Right lobe of liver (tissue), 6 donors: ENCODE results near the gene EIF3K. TPM values are rescaled to one million over a fixed set of nuclear protein-coding genes. Genes with fewer than 3 reads are reported as not detected.

Experiments
- ATAC-seq, 4 donors: fragments of 200-7000 bp; cut with Tn5 transposase; one replicate each; pipeline ENCODE4 v1.9.1; 2020; ENCODE audit warnings: mild to moderate bottlenecking in 4 of 4, moderate library complexity in 4 of 4
- DNase-seq, 3 donors: peaks; one replicate each; pipeline ENCODE4 v3.0.0-alpha.2; 2020
- H3K27ac ChIP-seq, 3 donors: fragments of 200-600 bp; one replicate each; pipeline ENCODE4 v1.8.0; 2022
- H3K27me3 ChIP-seq, 2 donors: fragments of 200-600 bp; one replicate each; pipeline ENCODE4 v1.8.0; 2022
- H3K36me3 ChIP-seq, 4 donors: fragments of 200-600 bp; sonication (generic) in 1 of 4; one replicate each; pipeline versions ENCODE4 v1.5.1 to v1.8.0; 2017 to 2022; ENCODE audit warnings: control low read depth in 1 of 4
- H3K4me1 ChIP-seq, 4 donors: fragments of 200-600 bp; sonication (generic) in 1 of 4; one replicate each; pipeline versions ENCODE4 v1.5.1 to v1.8.0; 2017 to 2022; ENCODE audit warnings: control low read depth in 1 of 4
- H3K4me3 ChIP-seq, 3 donors: fragments of 200-600 bp; one replicate each; pipeline ENCODE4 v1.8.0; 2022
- H3K9me3 ChIP-seq, 4 donors: fragments of 200-600 bp; sonication (generic) in 1 of 4; one replicate each; pipeline versions ENCODE4 v1.5.1 to v1.8.0; 2017 to 2022; ENCODE audit warnings: control low read depth in 1 of 4
- POLR2A ChIP-seq: fragments of 450-650 bp; IDR thresholded peaks from one replicate; pipeline ENCODE4 v1.6.1; 2017; ENCODE audit warnings: antibody characterized with exemption, mild to moderate bottlenecking
- WGBS: methylation state at CpG from one replicate; pipeline ENCODE4 v1.1.6; 2018; ENCODE audit warnings: low coverage, low lambda C conversion rate; ENCODE audit not compliant: insufficient coverage; ENCODE audit errors: missing lambda C conversion rate; 5-methylcytosine and 5-hydroxymethylcytosine counted together
- intact Hi-C, 2 donors: fragments of 100-400 bp; cut with DNase I; formaldehyde crosslinking; loops; one replicate each; pipeline versions ENCODE4 v1.11.2 to v1.14.1; 2022
- total RNA-seq, 6 experiments: library from RNA; depleted of rRNA in 2 of 6; stranded (reverse); fragments of >200 nt in 2 of 6; fragmentation: NEBNext Ultra II Directional in 3 of 6; extraction: Animal tissue kit (Norgen Biotek cat#: 25700) in 3 of 6; gene quantifications; one replicate each; pipeline versions ENCODE4 v1.1.0 to v1.2.4, GENCODE V29; 2016 to 2023
- TF ChIP-seq, protein P1 (sequence below), 4 donors: fragments of 200-600 bp in 3 of 4; fragments of 450-650 bp in 1 of 4; IDR thresholded peaks; one replicate each; pipeline versions ENCODE4 v1.5.1 to v1.8.0; 2016 to 2022; ENCODE audit warnings: antibody characterized with exemption in 4 of 4, mild to moderate bottlenecking in 2 of 4
- donor health status: DM: no; HTN: yes; CAD: no.
- donor health status: DM: no; HTN: no; CAD: no.
- donor health status: DM: no; HTN: no; CAD: no.
- donor health status: DM: no; HTN: yes; CAD: no.
- donor health status: DM: no; HTN: yes; CAD: no.

EIF3K gene
- total RNA-seq, 6 experiments from 2014 or later = 86.3 to 305 (median 116) TPM

DNA sequence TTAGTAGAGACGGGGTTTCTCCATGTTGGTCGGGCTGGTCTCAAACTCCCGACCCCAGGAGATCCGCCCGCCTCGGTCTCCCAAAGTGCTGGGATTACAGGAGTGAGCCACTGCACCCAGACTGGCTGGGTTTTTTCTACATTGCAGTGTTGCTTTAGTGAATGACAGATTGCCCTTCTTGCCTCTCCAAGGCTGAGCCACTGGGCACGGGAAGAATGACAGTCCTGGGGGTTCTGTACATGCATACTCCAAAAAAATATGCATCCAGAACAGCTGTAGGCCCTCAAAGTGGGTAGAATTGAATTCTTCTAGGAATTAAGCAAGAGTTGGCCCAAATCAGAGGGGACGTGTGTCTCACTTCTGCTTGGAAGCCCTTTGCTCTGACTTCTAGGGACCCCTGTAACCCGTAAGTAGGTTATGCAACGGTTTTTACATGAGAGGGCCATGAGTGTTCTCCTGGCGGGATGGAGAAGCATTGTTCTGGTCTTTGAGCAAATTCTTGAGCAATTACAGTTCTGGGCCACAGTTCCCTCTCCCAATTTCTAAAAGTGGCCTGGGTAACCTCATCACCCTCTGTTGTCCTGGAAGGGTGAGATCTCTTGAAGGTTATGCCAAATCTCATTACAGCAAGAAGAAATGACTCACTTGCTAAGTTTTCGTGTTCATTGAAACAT lies 32.1 kb downstream of the EIF3K start:
- peak overlapping the region; percentile 89 to 94 (median 92) for H3K27ac ChIP-seq
- H3K36me3 ChIP-seq = no peaks in the 10 kb centered on the region
- DNase-seq (no peak), ATAC-seq (no peak)
- H3K4me1 ChIP-seq = peaks cover 0 to 68% (median 33%) of the 10 kb centered on the region in 4 donors
- intact Hi-C loops = loop anchor here (5.0 to 10.0 kb wide), 2 partner anchors 54 to 66 kb away; no protein-coding TSS in a partner anchor
- no peaks in the 10 kb centered on the region for H3K9me3 ChIP-seq
- no peaks in the 10 kb centered on the region for H3K27me3 ChIP-seq
- TF ChIP-seq, protein P1, sequence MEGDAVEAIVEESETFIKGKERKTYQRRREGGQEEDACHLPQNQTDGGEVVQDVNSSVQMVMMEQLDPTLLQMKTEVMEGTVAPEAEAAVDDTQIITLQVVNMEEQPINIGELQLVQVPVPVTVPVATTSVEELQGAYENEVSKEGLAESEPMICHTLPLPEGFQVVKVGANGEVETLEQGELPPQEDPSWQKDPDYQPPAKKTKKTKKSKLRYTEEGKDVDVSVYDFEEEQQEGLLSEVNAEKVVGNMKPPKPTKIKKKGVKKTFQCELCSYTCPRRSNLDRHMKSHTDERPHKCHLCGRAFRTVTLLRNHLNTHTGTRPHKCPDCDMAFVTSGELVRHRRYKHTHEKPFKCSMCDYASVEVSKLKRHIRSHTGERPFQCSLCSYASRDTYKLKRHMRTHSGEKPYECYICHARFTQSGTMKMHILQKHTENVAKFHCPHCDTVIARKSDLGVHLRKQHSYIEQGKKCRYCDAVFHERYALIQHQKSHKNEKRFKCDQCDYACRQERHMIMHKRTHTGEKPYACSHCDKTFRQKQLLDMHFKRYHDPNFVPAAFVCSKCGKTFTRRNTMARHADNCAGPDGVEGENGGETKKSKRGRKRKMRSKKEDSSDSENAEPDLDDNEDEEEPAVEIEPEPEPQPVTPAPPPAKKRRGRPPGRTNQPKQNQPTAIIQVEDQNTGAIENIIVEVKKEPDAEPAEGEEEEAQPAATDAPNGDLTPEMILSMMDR (IDR thresholded peaks at IDR 0.05) = peak in 1 of 4 donors; percentile 14
- TF ChIP-seq POLR2A = peak; percentile 5
- WGBS = 33% methylated on average over 12 of the region's 12 CpGs
- peak overlapping the region; percentile 86 to 88 (median 87) for H3K4me3 ChIP-seq

- peak overlapping the region; percentile 0 to 5 (median 1) for H3K4me3 ChIP-seq
- no peaks in the 10 kb centered on the region for H3K36me3 ChIP-seq
- no peak for TF ChIP-seq POLR2A
- TF ChIP-seq, protein P1 (IDR thresholded peaks at IDR 0.05) = peak in 1 of 4 donors; percentile 8
- peak overlapping the region; percentile 89 to 94 (median 92) for H3K27ac ChIP-seq
- H3K9me3 ChIP-seq = no peaks in the 10 kb centered on the region
- peak; percentile 66 to 86 (median 79) for DNase-seq
- intact Hi-C loops = loop anchor here (5.0 to 10.0 kb wide), 2 partner anchors 52 to 64 kb away; no protein-coding TSS in a partner anchor
- H3K27me3 ChIP-seq = no peaks in the 10 kb centered on the region
- peaks cover 0 to 88% (median 42%) of the 10 kb centered on the region in 4 donors for H3K4me1 ChIP-seq
- peak; percentile 54 to 74 (median 65) for ATAC-seq
- WGBS = 27% methylated on average over 7 of the region's 7 CpGs
These were observed 34.1 kb downstream of the EIF3K start for GRCh38 chr19:38653028-38653571.

GRCh38 chr19:38654628-38655055 lies 35.7 kb downstream of the EIF3K start:
- ATAC-seq = peak in 1 of 4 donors; percentile 1
- peak overlapping the region; percentile 89 to 94 (median 92) for H3K27ac ChIP-seq
- no peaks in the 10 kb centered on the region for H3K36me3 ChIP-seq

DNA sequence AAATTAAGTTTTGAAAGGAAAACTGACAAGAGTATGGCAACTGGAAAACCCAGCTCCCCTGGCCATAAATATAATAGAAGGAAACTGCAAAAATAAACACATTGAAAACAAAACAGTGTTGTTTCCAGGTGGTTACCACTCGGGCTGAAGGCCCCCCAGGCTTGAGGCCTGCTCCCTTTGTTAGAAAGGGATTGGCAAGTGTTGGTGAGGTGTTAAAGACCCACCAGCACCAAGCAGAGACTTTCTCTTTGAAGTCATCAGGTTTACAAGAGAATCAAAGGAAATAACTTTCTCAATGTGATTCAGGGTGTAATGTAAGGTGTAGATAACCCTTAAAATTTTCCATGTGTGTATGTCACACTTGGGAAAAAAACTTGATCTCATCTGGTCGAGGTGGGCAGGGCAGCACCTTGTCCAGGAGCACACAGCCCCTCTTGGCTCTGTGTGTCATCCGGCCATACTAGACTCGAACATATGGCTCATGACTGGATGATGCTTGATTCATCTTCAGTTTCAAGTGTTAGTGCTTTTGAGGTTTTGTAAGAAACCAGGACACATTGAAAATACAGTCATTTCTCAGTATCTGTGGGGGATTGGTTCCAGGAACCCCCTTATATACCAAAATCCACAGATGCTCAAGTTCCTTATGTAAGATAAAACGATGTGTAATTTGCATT lies 36.3 kb downstream of the EIF3K start:
- no peak overlapping the region for H3K4me3 ChIP-seq
- intact Hi-C loops = loop anchor here in 1 of 2 donors (10.0 kb wide), 1 partner anchor 50 kb away; no protein-coding TSS in a partner anchor
- no peak for TF ChIP-seq POLR2A
- TF ChIP-seq, protein P1 (IDR thresholded peaks at IDR 0.05) = no peak
- WGBS = 44% methylated on average over 3 of the region's 5 CpGs
- H3K27ac ChIP-seq = peak overlapping the region; percentile 53 to 94 (median 92)
- H3K4me1 ChIP-seq = peaks cover 0 to 100% (median 53%) of the 10 kb centered on the region in 4 donors
- ATAC-seq (no peak), DNase-seq (no peak)
- no peaks in the 10 kb centered on the region for H3K36me3 ChIP-seq
- H3K27me3 ChIP-seq = no peaks in the 10 kb centered on the region
- no peaks in the 10 kb centered on the region for H3K9me3 ChIP-seq

More at GRCh38 chr19:38654628-38655055, 35.7 kb downstream of the EIF3K start:
- 11% methylated on average over 5 of the region's 6 CpGs for WGBS
- Histone ChIP-seq H3K9me3 (no peaks in the 10 kb centered on the region), H3K4me1 (peaks cover 0 to 100% (median 51%) of the 10 kb centered on the region in 4 donors), H3K4me3 (no peak overlapping the region), H3K27me3 (no peaks in the 10 kb centered on the region)
- DNase-seq = no peak
- intact Hi-C loops = loop anchor here (5.0 to 10.0 kb wide), 2 partner anchors 50 to 63 kb away; no protein-coding TSS in a partner anchor
- no peak for TF ChIP-seq POLR2A
- TF ChIP-seq, protein P1 (IDR thresholded peaks at IDR 0.05) = no peak
